ENCODE data around the gene LINGO1. TPM values are rescaled to one million over a fixed set of nuclear protein-coding genes. Genes with fewer than 3 reads are reported as not detected.

Gene LINGO1
- total RNA-seq, 2 donors from 2014 or later: 0.78 to 0.99 TPM

- no peaks in the 10 kb centered on the region for H3K9me3 ChIP-seq
- peaks cover 9% of the 10 kb centered on the region for H3K4me1 ChIP-seq
- DNase-seq (no peak), ATAC-seq (no peak)
- no peak for TF ChIP-seq POLR2A (IDR thresholded peaks at IDR 0.05)
- TF ChIP-seq CTCF (IDR thresholded peaks at IDR 0.05): no peak
- no peak overlapping the region for H3K4me3 ChIP-seq
- no peaks in the 10 kb centered on the region for H3K36me3 ChIP-seq (replicated peaks in 1 of 2; ENCODE audit: insufficient read depth in 1 of 2, low read depth in 2 of 2)
- H3K27me3 ChIP-seq: no peaks in the 10 kb centered on the region
- WGBS, 2 donors: 74 to 76% methylated on average over 10 to 12 of the region's 12 CpGs
- H3K27ac ChIP-seq: no peak overlapping the region
- intact Hi-C loops (cut with DNase I): no loop called here
Measured at GRCh38 chr15:77627067-77627466, 5.6 kb downstream of the LINGO1 start.

GRCh38 chr15:77626002-77626401 is 6.7 kb downstream of the LINGO1 start:
- H3K4me3 ChIP-seq: no peak overlapping the region
- ATAC-seq (no peak), DNase-seq (no peak)
- H3K27me3 ChIP-seq: no peaks in the 10 kb centered on the region
- 94 to 96% methylated on average over 3 of the region's 3 CpGs for WGBS, 2 donors
- H3K27ac ChIP-seq: no peak overlapping the region
- intact Hi-C loops (cut with DNase I): no loop called here
- no peaks in the 10 kb centered on the region for H3K9me3 ChIP-seq
- H3K36me3 ChIP-seq (replicated peaks in 1 of 2; ENCODE audit: insufficient read depth in 1 of 2, low read depth in 2 of 2): no peaks in the 10 kb centered on the region
- H3K4me1 ChIP-seq: no peaks in the 10 kb centered on the region
- TF ChIP-seq CTCF (IDR thresholded peaks at IDR 0.05) (no peak), POLR2A (IDR thresholded peaks at IDR 0.05) (no peak)

GRCh38 chr15:77625376-77625775 is 7.3 kb downstream of the LINGO1 start:
- TF ChIP-seq CTCF (IDR thresholded peaks at IDR 0.05) (no peak), POLR2A (IDR thresholded peaks at IDR 0.05) (no peak)
- Histone ChIP-seq H3K36me3 (replicated peaks in 1 of 2; ENCODE audit: insufficient read depth in 1 of 2, low read depth in 2 of 2) (no peaks in the 10 kb centered on the region), H3K4me1 (no peaks in the 10 kb centered on the region), H3K4me3 (no peak overlapping the region), H3K27me3 (no peaks in the 10 kb centered on the region), H3K9me3 (no peaks in the 10 kb centered on the region), H3K27ac (no peak overlapping the region)
- intact Hi-C loops (cut with DNase I): no loop called here
- DNase-seq (no peak), ATAC-seq (no peak)
- 84 to 96% methylated on average over 3 of the region's 3 CpGs for WGBS, 2 donors

- H3K27me3 ChIP-seq: no peaks in the 10 kb centered on the region
- intact Hi-C loops (cut with DNase I): no loop called here
- TF ChIP-seq CTCF (IDR thresholded peaks at IDR 0.05): no peak
- TF ChIP-seq POLR2A (IDR thresholded peaks at IDR 0.05): no peak
- WGBS, 2 donors: 72 to 73% methylated on average over 5 to 6 of the region's 7 CpGs
- no peak overlapping the region for H3K4me3 ChIP-seq
- no peaks in the 10 kb centered on the region for H3K4me1 ChIP-seq
- H3K36me3 ChIP-seq (replicated peaks in 1 of 2; ENCODE audit: insufficient read depth in 1 of 2, low read depth in 2 of 2): no peaks in the 10 kb centered on the region
- ATAC-seq (no peak), DNase-seq (peak in 1 of 4 donors; percentile 24)
- no peak overlapping the region for H3K27ac ChIP-seq
- no peaks in the 10 kb centered on the region for H3K9me3 ChIP-seq
Measured at GRCh38 chr15:77624868-77625267, 7.8 kb downstream of the LINGO1 start.

- WGBS, 2 donors: 83 to 84% methylated on average over 6 to 11 of the region's 11 CpGs
- DNase-seq: no peak
Measured at GRCh38 chr15:77623755-77624524, 8.8 kb downstream of the LINGO1 start.

More at GRCh38 chr15:77623755-77624524, 8.8 kb downstream of the LINGO1 start:
- no peak for ATAC-seq
- Histone ChIP-seq H3K4me3 (no peak overlapping the region), H3K36me3 (replicated peaks in 1 of 2; ENCODE audit: insufficient read depth in 1 of 2, low read depth in 2 of 2) (no peaks in the 10 kb centered on the region), H3K9me3 (no peaks in the 10 kb centered on the region), H3K4me1 (no peaks in the 10 kb centered on the region), H3K27me3 (no peaks in the 10 kb centered on the region), H3K27ac (no peak overlapping the region)
- no peak for TF ChIP-seq POLR2A (IDR thresholded peaks at IDR 0.05)
- TF ChIP-seq CTCF (IDR thresholded peaks at IDR 0.05): no peak
- intact Hi-C loops (cut with DNase I): no loop called here
